PC-9 (cell line): Measurements from ENCODE around the gene ACAP3. TPM values are rescaled to one million over a fixed set of nuclear protein-coding genes. Genes with fewer than 3 reads are reported as not detected.

Source experiments
- BruUV-seq: library from RNA; stranded (reverse); fragments of 400-500 nt; replicated peaks from 2 replicates; lab custom pipeline; 2021; lab: Mats Ljungman, UMichigan
- CTCF ChIA-PET: fragments of 300-600 bp; sonication (Branson Sonifier 250); formaldehyde crosslinking; loops from one replicate; lab custom pipeline; 2022; ENCODE audit warnings: antibody characterized with exemption; lab: Charles Lee
- POLR2A ChIA-PET: fragments of 300-600 bp; sonication (Branson Sonifier 250); formaldehyde crosslinking; loops from one replicate; lab custom pipeline; 2022; ENCODE audit warnings: antibody characterized with exemption; ENCODE audit not compliant: unreplicated experiment; lab: Charles Lee
- DNase-seq, 2 experiments: peaks; one replicate each; pipeline versions ENCODE4 v3.0.0 to v3.0.0-alpha.2; 2015 to 2022; ENCODE audit warnings: mixed read lengths in 1 of 2
- H2AFZ ChIP-seq: fragments of 200-600 bp; sonication (generic); 2 replicates; pipeline ENCODE4 v1.8.1; 2017; ENCODE audit warnings: antibody characterized with exemption
- H3F3A ChIP-seq: fragments of 200-600 bp; sonication (generic); 2 replicates; pipeline ENCODE4 v1.8.1; 2017; ENCODE audit warnings: antibody characterized with exemption, mild to moderate bottlenecking, low read depth; ENCODE audit not compliant: insufficient read depth
- H3K27ac ChIP-seq: fragments of 200-600 bp; sonication (generic); 2 replicates; pipeline ENCODE4 v1.6.1; 2016; ENCODE audit warnings: mixed run types
- H3K27me3 ChIP-seq: fragments of 200-600 bp; sonication (generic); 2 replicates; pipeline ENCODE4 v1.6.1; 2016; ENCODE audit warnings: low read depth, mixed run types; ENCODE audit not compliant: insufficient read depth
- H3K36me3 ChIP-seq: fragments of 200-600 bp; sonication (generic); 2 replicates; pipeline ENCODE4 v1.6.1; 2016; ENCODE audit warnings: low read depth, mixed run types
- H3K4me1 ChIP-seq: fragments of 200-600 bp; sonication (generic); replicated peaks from 2 replicates; pipeline ENCODE4 v1.6.1; 2016; ENCODE audit warnings: mixed run types; ENCODE audit not compliant: insufficient read depth
- H3K4me2 ChIP-seq: fragments of 200-600 bp; sonication (generic); 2 replicates; pipeline ENCODE4 v1.6.1; 2017; ENCODE audit warnings: mixed run types
- H3K4me3 ChIP-seq: fragments of 200-600 bp; sonication (generic); 2 replicates; pipeline ENCODE4 v1.6.1; 2016; ENCODE audit warnings: mixed run types
- H3K79me2 ChIP-seq: fragments of 200-600 bp; sonication (generic); 2 replicates; pipeline ENCODE4 v1.6.1; 2017; ENCODE audit warnings: low read depth, mixed run types
- H3K9me2 ChIP-seq: fragments of 200-600 bp; sonication (generic); 2 replicates; pipeline ENCODE4 v1.8.1; 2017; ENCODE audit warnings: mild to moderate bottlenecking; ENCODE audit not compliant: insufficient read depth
- H3K9me3 ChIP-seq: fragments of 200-600 bp; sonication (generic); 2 replicates; pipeline ENCODE4 v1.8.1; 2016; ENCODE audit warnings: low read depth; ENCODE audit not compliant: insufficient read depth
- H4K20me1 ChIP-seq: fragments of 200-600 bp; sonication (generic); 2 replicates; pipeline ENCODE4 v1.8.1; 2017; ENCODE audit not compliant: insufficient read depth
- CTCF ChIP-seq: fragments of 200-600 bp; sonication (generic); conservative IDR thresholded peaks from 2 replicates; pipeline ENCODE4 v1.6.1; 2017; ENCODE audit warnings: mixed run types, antibody characterized with exemption, mild to moderate bottlenecking, moderate library complexity
- EZH2 ChIP-seq: fragments of 200-600 bp; sonication (generic); IDR thresholded peaks from 2 replicates; pipeline ENCODE4 v1.8.0; 2017; ENCODE audit warnings: antibody characterized with exemption, low read depth
- intact Hi-C: fragments of 100-400 bp; cut with micrococcal nuclease; formaldehyde crosslinking; loops from one replicate; pipeline ENCODE4 v1.10.0; 2022; ENCODE audit not compliant: unreplicated experiment
- total RNA-seq: library from RNA; stranded (reverse); gene quantifications from 2 replicates; pipeline ENCODE4 v1.2.3, GENCODE V29; 2021

The ACAP3 gene
- total RNA-seq, 1 experiment from 2014 or later: 54.8 TPM

GRCh38 chr1:1305300-1306069 is 2.2 kb downstream of the ACAP3 start:
- ChIA-PET CTCF (no interaction called here), POLR2A (interaction anchor here (0.5 to 0.7 kb wide), 3 partner anchors 15 to 391 kb away, joined by 3 to 5 read pairs (median 3); no protein-coding TSS in a partner anchor)
- Histone ChIP-seq H3K4me2 (peak overlapping the region; percentile 98), H3K79me2 (peaks cover 21% of the 10 kb centered on the region; the same call in 1 of the 2 replicates), H3K27me3 (no peaks in the 10 kb centered on the region), H3K9me3 (no peaks in the 10 kb centered on the region), H2AFZ (no peak overlapping the region), H3K4me1 (peaks cover 36% of the 10 kb centered on the region), H3K36me3 (no peaks in the 10 kb centered on the region), H4K20me1 (0 out of 2 replicates have a peak, but pooled peaks cover 11% of the 10 kb centered on the region), H3K9me2 (no peaks in the 10 kb centered on the region), H3F3A (peaks cover 18% of the 10 kb centered on the region; the same call in 1 of the 2 replicates), H3K27ac (0 out of 2 replicates have a peak overlapping the region, but pooled peaks have one; percentile 8), H3K4me3 (no peak overlapping the region)
- peak; percentile 56 to 88 for DNase-seq
- TF ChIP-seq EZH2 (no peak), CTCF (0 out of 2 replicates have a peak, but pooled peaks have one; percentile 3)
- no TSS peak for BruUV-seq
- intact Hi-C loops: loop anchor here (10.0 kb wide), 2 partner anchors 199 to 301 kb away; partner anchors contain the start of gene HES4

- peaks cover 4% of the 10 kb centered on the region; the same call in 1 of the 2 replicates for H4K20me1 ChIP-seq
- no peak for TF ChIP-seq EZH2
- TF ChIP-seq CTCF: no peak
- H3K4me3 ChIP-seq: no peak overlapping the region
- intact Hi-C loops: loop anchor here (10.0 kb wide), 2 partner anchors 200 to 300 kb away; partner anchors contain the start of gene HES4
- H3K27ac ChIP-seq: 0 out of 2 replicates have a peak overlapping the region, but pooled peaks have one; percentile 8
- DNase-seq: peak in 1 of 2 experiments; percentile 53
- peak overlapping the region; percentile 98 for H3K4me2 ChIP-seq
- ChIA-PET POLR2A (interaction anchor here (0.5 to 0.7 kb wide), 3 partner anchors 14 to 391 kb away, joined by 3 to 5 read pairs (median 3); no protein-coding TSS in a partner anchor), CTCF (no interaction called here)
- H3K79me2 ChIP-seq: peaks cover 21% of the 10 kb centered on the region; the same call in 1 of the 2 replicates
- peaks cover 31% of the 10 kb centered on the region for H3K4me1 ChIP-seq
- no TSS peak for BruUV-seq
- H3F3A ChIP-seq: peaks cover 16% of the 10 kb centered on the region; the same call in 1 of the 2 replicates
- no peak overlapping the region for H2AFZ ChIP-seq
- no peaks in the 10 kb centered on the region for H3K36me3 ChIP-seq
- H3K27me3 ChIP-seq: no peaks in the 10 kb centered on the region
- no peaks in the 10 kb centered on the region for H3K9me2 ChIP-seq
- no peaks in the 10 kb centered on the region for H3K9me3 ChIP-seq
These were observed 3.1 kb downstream of the ACAP3 start for GRCh38 chr1:1304331-1305299.

GRCh38 chr1:1303736-1304135 is 4.0 kb downstream of the ACAP3 start:
- CTCF ChIA-PET: no interaction called here
- no peaks in the 10 kb centered on the region for H3K9me3 ChIP-seq
- H4K20me1 ChIP-seq: peaks cover 4% of the 10 kb centered on the region; the same call in 1 of the 2 replicates
- DNase-seq: no peak
- no peak overlapping the region for H3K4me3 ChIP-seq
- H3K4me1 ChIP-seq: peaks cover 28% of the 10 kb centered on the region
- TF ChIP-seq EZH2 (no peak), CTCF (no peak)
- H3K27me3 ChIP-seq: no peaks in the 10 kb centered on the region
- H3K4me2 ChIP-seq: no peak overlapping the region
- no peaks in the 10 kb centered on the region for H3K36me3 ChIP-seq
- H3F3A ChIP-seq: peaks cover 16% of the 10 kb centered on the region; the same call in 1 of the 2 replicates
- no peaks in the 10 kb centered on the region for H3K9me2 ChIP-seq
- intact Hi-C loops: loop anchor here (10.0 kb wide), 2 partner anchors 201 to 299 kb away; partner anchors contain the start of gene HES4
- no TSS peak for BruUV-seq
- peaks cover 16% of the 10 kb centered on the region; the same call in 1 of the 2 replicates for H3K79me2 ChIP-seq
- no peak overlapping the region for H3K27ac ChIP-seq
- no peak overlapping the region for H2AFZ ChIP-seq
- POLR2A ChIA-PET: no interaction called here
